Gastrocnemius medialis (tissue), 4 donors: ENCODE measurements around the gene RNF121. TPM values are rescaled to one million over a fixed set of nuclear protein-coding genes. Genes with fewer than 3 reads are reported as not detected.

ENCODE experiments used
- ATAC-seq, 2 donors: fragments of 150-250 bp; one replicate each; pipeline ENCODE4 v1.9.1; 2016
- DNase-seq, 2 donors: peaks; one replicate each; pipeline ENCODE4 v3.0.0-alpha.2; 2019
- H3K27ac ChIP-seq, 4 donors: fragments of 200-600 bp; sonication (generic); 1 replicate in 1 of 4; 2 replicates in 3 of 4; pipeline ENCODE4 v1.5.1; 2016 to 2018; ENCODE audit warnings: mild to moderate bottlenecking in 2 of 4, moderate library complexity in 1 of 4
- H3K27me3 ChIP-seq, 3 donors: fragments of 200-600 bp; sonication (generic) in 2 of 3; 1 replicate in 1 of 3; 2 replicates in 2 of 3; pipeline versions ENCODE4 v1.5.1 to v1.6.0; 2016 to 2019; ENCODE audit warnings: mild to moderate bottlenecking in 1 of 3, moderate library complexity in 1 of 3
- H3K36me3 ChIP-seq, 2 donors: fragments of 200-600 bp; sonication (generic) in 1 of 2; one replicate each; pipeline ENCODE4 v1.5.1; 2017 to 2018
- H3K4me1 ChIP-seq, 2 donors: fragments of 200-600 bp; sonication (generic) in 1 of 2; one replicate each; pipeline ENCODE4 v1.5.1; 2016 to 2017; ENCODE audit warnings: mild to moderate bottlenecking in 2 of 2
- H3K4me3 ChIP-seq, 4 donors: fragments of 200-600 bp; sonication (generic) in 3 of 4; 1 replicate in 1 of 4; 2 replicates in 3 of 4; pipeline ENCODE4 v1.5.1; 2016 to 2019; ENCODE audit warnings: mild to moderate bottlenecking in 2 of 4
- H3K9me3 ChIP-seq, 3 donors: fragments of 200-600 bp; sonication (generic) in 2 of 3; 1 replicate in 1 of 3; 2 replicates in 2 of 3; pipeline ENCODE4 v1.5.1; 2016 to 2019
- CTCF ChIP-seq, 5 experiments: fragments of 450-650 bp in 3 of 5; fragments of 200-600 bp in 2 of 5; sonication (generic) in 2 of 5; IDR thresholded peaks in 4 of 5; conservative IDR thresholded peaks in 1 of 5; 1 replicate in 4 of 5; 2 replicates in 1 of 5; pipeline ENCODE4 v1.5.1; 2016 to 2019; ENCODE audit warnings: antibody characterized with exemption in 5 of 5, mild to moderate bottlenecking in 3 of 5, moderate library complexity in 3 of 5
- POLR2A ChIP-seq, 2 donors: fragments of 450-650 bp; IDR thresholded peaks; one replicate each; pipeline ENCODE4 v1.6.1; 2017; ENCODE audit warnings: antibody characterized with exemption in 2 of 2, mild to moderate bottlenecking in 2 of 2, moderate library complexity in 2 of 2
- in situ Hi-C, 4 donors: fragments of 200-750 bp; cut with MboI; loops; one replicate each; pipeline versions ENCODE4 v1.15.0 to v1.8.0; 2017; ENCODE audit warnings: low sequenced_read_pairs in 4 of 4
- intact Hi-C: fragments of 100-400 bp; cut with DNase I; formaldehyde crosslinking; loops from one replicate; pipeline ENCODE4 v1.15.1; 2023; ENCODE audit warnings: low total_unique reads
- total RNA-seq, 4 donors: library from RNA; depleted of rRNA; stranded (reverse); fragments of >200 nt; gene quantifications; one replicate each; pipeline versions ENCODE4 v1.1.0 to v1.2.3, GENCODE V29; 2016

The RNF121 gene
- total RNA-seq, 4 donors from 2014 or later: 25.0 to 35.5 (median 26.7) TPM

GRCh38 chr11:72013765-72014711 is 85.2 kb downstream of the RNF121 start:
- intact Hi-C loops: no loop called here
- no peak overlapping the region for H3K4me3 ChIP-seq
- in situ Hi-C loops: no loop called here
- H3K9me3 ChIP-seq: no peaks in the 10 kb centered on the region
- H3K27ac ChIP-seq: peak overlapping the region in 3 of 4 donors; percentile 38 to 66 (median 61)
- DNase-seq (peak in 1 of 2 donors; percentile 56), ATAC-seq (peak in 1 of 2 donors; percentile 3)
- peaks cover 43 to 44% of the 10 kb centered on the region in 2 donors for H3K4me1 ChIP-seq
- H3K36me3 ChIP-seq: peaks cover 3 to 89% of the 10 kb centered on the region in 2 donors
- TF ChIP-seq POLR2A (IDR thresholded peaks at IDR 0.05): no peak
- TF ChIP-seq CTCF (IDR thresholded peaks at IDR 0.05 in 4 of 5, conservative IDR thresholded peaks at IDR 0.05 in 1 of 5): no peak
- no peaks in the 10 kb centered on the region for H3K27me3 ChIP-seq

GRCh38 chr11:72014761-72015320 is 86.0 kb downstream of the RNF121 start:
- Histone ChIP-seq H3K9me3 (no peaks in the 10 kb centered on the region), H3K36me3 (peaks cover 7 to 90% of the 10 kb centered on the region in 2 donors), H3K4me3 (no peak overlapping the region), H3K27ac (peak overlapping the region in 1 of 4 donors; percentile 66), H3K27me3 (no peaks in the 10 kb centered on the region), H3K4me1 (peaks cover 43 to 44% of the 10 kb centered on the region in 2 donors)
- ATAC-seq (peak in 1 of 2 donors; percentile 7), DNase-seq (peak in 1 of 2 donors; percentile 44)
- TF ChIP-seq CTCF (IDR thresholded peaks at IDR 0.05 in 4 of 5, conservative IDR thresholded peaks at IDR 0.05 in 1 of 5): no peak
- no peak for TF ChIP-seq POLR2A (IDR thresholded peaks at IDR 0.05)
- intact Hi-C loops (no loop called here), in situ Hi-C loops (no loop called here)

GRCh38 chr11:72015511-72016061 is 86.7 kb downstream of the RNF121 start:
- Histone ChIP-seq H3K4me1 (peaks cover 41 to 43% of the 10 kb centered on the region in 2 donors), H3K9me3 (no peaks in the 10 kb centered on the region), H3K27me3 (no peaks in the 10 kb centered on the region), H3K36me3 (peaks cover 9 to 94% of the 10 kb centered on the region in 2 donors), H3K27ac (peak overlapping the region in 1 of 4 donors; percentile 66), H3K4me3 (no peak overlapping the region)
- ATAC-seq: no peak
- peak in 2 of 5 experiments; percentile 5 to 30 for TF ChIP-seq CTCF (IDR thresholded peaks at IDR 0.05 in 4 of 5, conservative IDR thresholded peaks at IDR 0.05 in 1 of 5)
- TF ChIP-seq POLR2A (IDR thresholded peaks at IDR 0.05): no peak
- no peak for DNase-seq
- intact Hi-C loops (no loop called here), in situ Hi-C loops (no loop called here)

- Histone ChIP-seq H3K36me3 (peaks cover 14 to 99% of the 10 kb centered on the region in 2 donors), H3K4me1 (peaks cover 16 to 20% of the 10 kb centered on the region in 2 donors), H3K4me3 (no peak overlapping the region), H3K27me3 (no peaks in the 10 kb centered on the region), H3K27ac (no peak overlapping the region), H3K9me3 (no peaks in the 10 kb centered on the region)
- DNase-seq (no peak), ATAC-seq (no peak)
- no peak for TF ChIP-seq POLR2A (IDR thresholded peaks at IDR 0.05)
- in situ Hi-C loops (no loop called here), intact Hi-C loops (no loop called here)
Measured at GRCh38 chr11:72018171-72018570, 89.3 kb downstream of the RNF121 start.
